ENCODE results near the gene ZNF583.

ZNF583 gene

DNA sequence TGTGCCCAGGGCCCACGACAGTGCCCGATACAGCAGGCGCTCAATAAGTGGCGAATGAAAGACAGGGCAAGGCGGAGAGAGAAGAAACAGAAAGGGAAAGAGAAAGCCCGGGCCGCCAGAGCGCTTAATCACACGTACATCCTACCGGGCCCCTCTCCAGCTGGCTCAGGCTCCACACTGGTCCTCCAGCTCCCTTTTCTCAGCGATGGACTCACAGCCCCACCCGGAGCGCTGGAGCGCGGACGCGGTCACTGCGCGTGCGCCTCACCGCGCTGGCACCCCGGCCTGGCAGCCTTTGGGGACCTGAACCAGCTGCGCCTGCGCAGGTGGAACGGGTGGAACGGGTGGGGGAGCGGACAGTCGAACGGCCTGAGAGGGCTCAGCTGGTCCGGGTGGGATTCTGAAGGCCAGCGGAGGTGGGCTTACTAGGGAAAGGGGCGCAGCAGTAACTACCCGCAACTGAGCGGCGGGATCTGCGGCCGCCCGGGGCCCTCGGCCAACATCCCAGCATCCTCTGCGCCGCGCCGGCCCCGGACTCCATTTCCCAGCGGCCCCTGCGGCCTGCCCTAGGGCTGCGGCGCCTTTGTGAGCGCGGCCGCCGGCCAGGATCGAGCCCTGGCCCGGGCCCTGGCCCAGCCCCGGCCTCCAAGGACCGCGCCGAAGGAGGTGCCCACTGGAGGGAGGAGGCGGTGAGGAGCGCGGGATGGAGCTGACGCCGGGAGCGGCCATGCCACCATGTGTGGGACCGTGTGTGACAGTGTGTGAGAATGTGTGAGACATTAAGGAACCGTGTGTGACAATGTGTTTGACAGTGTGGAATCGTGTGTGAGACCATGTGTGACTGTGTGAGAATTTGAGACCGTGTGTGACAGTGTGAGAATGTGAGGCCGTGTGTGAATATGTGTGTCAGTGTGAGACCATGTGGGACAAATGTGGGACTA lies at the start of gene ZNF583:
Gene ZNF583, plus strand, starts transcription at position 569 of the 941 bp plus-strand sequence. CDS start 2,783 bp downstream, outside the sequence.
- no peak for DNase-seq

GRCh38 chr19:56355517-56355916 lies 48.6 kb upstream of the ZNF583 start:
- DNase-seq = no peak

GRCh38 chr19:56356944-56357343 lies 47.2 kb upstream of the ZNF583 start:
- DNase-seq = no peak

DNA sequence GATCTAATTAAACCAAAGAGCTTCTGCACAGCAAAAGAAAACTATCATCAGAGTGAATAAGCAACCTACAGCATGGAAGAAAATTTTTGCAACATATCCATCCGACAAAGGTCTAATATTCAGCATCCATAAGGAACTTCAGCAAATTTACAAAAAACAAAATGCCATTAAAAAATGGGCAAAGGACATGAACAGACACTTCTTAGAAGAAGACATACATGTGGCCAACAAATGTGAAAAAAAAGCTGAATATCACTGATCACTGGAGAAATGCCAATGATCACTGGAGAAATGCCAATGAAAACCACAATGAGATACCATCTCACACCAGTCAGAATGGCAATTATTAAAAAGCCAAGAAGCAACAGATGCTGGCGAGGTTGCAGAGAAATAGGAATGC lies 43.3 kb upstream of the ZNF583 start:
- no peak for DNase-seq

DNA sequence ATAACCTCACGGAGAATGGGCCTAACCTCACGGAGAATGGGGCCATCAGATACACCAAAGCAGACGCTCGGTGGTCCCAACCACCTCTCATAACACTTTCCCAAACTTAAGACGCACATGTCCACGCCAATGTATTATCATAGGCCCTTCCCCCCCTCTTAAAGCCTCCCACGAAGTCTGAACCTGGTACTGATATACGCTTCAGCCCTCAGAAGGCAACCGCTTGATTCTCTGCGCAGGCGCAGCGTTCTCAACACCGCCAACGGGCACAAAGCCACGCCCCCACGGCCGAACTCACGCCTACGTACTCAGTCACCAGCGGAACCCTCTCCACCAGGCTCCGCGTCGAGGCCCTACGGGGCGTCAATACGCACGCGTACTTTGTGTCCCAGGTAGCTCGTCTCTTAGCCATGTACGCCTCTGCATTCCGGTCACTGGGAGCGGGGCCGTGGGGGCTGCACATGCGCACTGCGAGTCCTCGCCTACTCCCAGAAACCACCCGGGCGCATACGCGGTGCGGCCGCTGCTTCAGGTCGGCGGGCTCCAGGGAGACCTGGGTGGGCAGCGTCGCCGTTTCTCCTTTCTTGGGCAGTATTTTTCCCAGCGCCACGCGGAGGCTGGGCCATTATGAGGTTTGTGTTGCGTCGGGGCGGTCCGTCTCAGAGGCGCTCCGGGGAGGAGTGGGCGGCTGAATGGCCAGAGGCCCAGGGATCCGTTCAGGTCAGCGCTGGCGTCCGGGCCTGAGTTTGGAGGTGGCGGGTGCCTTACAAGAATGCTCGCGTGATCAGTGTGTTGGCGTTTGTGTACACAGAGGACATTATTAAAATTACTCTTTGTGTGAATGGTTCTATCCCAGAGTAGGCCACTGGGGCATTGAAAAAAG lies 36.1 kb upstream of the ZNF583 start:
- DNase-seq = peak; percentile 59

DNA sequence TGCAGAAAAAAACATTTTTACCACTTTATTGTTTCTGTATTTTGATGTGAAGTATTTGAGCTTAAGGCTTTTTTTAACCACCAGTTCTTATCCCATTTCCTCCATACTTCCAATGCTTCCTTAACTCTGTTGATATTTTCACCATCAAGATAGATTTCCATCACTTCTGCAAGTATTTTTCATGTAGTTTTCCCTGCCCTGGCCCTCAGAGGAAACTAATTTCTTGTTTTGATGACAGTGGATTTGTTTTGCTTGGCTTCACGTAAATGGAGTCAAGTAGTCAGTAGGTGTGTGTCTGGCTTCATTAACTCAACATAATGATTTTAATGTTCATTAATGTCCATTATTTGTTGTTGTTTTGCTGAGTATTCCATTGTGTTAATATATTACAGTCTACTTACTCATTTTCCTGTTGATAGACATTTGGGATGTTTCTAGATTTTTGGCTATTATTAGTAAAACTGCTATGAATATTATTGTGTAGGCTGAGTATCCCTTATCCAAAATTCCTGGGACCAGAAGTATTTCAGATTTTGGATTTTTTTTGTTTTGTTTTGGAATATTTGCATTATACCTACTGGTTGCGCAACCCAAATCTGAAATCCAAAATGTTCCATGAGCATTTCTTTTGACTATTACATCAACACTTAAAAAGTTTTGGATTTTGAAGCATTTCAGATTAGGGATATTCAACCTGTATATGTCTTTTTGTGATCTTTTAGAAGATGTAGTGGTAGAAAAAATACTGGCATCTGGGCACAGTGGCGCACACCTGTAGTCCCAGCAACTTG lies 34.1 kb upstream of the ZNF583 start:
- no peak for DNase-seq

DNA sequence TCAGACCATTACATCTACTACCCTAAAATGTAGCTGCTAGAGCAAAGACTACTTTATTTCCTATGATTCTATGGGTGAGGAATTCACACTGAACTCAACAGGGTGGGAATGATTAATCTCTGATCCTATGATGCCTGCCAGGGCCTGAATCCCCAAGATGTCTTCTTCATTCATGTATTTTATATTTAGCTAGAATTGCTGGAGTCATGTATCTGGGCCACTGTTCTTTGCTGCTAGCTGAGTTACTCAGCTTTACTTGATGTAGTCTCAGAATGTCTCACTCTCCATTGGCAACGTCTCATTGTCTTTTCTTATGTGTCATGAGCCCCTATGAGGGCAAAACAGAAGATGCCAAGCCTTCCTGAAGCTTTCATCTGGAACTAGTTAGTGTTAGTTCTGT lies 31.9 kb upstream of the ZNF583 start:
- DNase-seq = no peak

DNA sequence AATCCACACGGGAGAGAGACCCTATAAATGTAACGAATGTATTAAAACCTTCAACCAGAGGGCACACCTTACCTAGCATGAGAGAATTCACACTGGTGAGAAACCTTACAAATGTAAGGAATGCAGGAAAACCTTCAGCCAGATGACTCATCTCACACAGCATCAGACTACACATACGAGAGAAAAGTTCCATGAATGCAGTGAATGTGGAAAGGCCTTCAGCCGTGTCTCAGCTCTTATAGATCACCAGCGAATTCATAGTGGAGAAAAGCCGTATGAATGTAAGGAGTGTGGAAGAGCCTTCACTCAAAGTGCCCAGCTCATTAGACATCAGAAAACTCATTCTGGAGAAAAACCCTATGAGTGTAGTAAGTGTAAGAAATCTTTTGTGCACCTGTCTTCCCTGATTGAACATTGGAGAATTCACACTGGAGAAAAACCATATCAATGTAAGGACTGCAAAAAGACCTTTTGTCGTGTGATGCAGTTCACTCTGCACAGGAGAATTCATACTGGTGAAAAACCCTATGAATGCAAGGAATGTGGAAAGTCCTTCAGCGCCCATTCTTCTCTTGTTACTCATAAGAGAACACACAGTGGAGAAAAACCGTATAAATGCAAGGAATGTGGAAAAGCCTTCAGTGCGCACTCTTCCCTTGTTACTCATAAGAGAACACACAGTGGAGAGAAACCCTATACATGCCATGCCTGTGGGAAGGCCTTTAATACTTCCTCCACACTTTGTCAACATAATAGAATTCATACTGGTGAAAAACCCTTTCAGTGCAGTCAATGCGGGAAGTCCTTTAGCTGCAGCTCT lies 26.8 kb upstream of the ZNF583 start:
- no peak for DNase-seq

DNA sequence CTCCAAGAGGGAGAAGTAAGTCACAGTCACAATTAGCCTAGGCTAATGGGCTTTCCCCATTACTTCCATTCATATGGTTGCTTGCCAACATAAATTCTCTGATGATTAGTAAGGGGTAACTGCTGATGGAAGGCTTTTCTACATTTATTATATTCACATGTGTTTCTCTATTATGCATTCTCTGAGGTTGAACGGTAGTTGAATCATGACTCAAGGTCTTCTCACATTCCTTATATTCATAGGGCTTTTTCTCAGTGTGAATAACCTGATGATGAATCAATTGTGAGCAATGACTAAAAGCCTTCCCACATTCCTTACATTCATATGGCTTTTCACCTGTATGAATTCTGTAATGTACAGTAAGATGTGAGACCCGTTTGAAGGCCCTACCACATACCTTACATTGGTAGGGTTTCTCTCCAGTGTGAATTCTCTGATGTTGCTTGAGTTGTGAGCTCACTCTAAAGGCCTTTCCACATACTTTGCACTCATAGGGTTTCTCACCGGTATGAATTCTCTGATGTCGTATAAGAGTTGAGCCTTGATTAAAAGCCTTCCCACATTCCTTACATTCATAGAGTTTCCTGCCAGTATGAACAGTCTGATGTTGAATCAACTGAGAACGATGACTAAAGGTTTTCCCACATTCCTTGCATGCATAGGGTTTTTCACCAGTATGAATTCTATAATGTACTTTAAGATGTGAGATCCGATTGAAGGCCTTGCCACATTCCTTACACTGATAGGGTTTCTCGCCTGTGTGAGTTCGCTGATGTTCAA lies 20.1 kb upstream of the ZNF583 start:
- DNase-seq = no peak

DNA sequence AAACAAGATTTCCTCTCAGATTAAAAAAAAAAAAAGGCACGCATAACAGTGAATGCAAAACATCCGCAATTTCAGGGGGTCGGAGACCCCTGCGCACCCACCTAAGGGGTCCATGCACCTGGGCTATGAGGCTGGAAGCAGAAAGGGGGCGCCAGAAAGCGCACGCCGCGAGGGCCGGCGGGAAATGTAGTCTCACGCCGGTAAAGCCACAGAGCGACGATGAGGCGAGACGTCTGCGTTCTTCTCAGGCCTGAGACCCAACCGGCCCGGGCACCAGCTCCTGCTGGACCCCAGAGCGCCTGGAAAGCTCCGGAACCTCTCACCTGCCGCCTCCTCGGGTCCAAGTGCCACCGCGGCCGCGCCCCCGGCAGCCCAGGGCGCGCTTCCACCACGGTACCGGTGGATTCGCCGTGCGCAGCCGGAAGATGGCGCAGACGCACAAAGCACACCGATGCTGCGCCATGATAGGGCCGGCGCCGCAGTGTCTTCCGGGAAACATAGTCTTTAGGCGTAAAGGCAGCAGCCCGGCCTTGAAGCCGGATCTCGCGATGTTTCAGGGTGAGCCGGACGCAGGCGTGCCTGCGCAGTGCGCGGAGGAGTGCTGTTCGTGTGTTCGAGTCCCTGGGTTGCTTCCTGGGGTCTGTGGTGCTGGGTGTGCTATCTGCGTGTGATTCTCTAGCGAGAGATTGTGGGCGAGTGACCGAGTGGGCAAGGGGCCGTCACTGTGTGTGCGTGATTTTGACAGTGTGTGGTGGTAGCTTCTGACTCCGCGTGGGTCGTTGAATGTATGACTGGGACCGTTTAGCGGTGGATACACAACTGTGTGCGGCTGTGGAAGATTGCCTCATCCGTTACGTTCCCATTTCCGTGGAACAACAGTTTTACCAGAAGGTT lies 10.8 kb upstream of the ZNF583 start, which contains the start of gene ZNF582:
Gene ZNF582, minus strand, starts transcription at position 416 of the 894 bp plus-strand sequence. CDS start 1,782 bp downstream, outside the sequence.
- DNase-seq = no peak

- no peak for DNase-seq
Observed at GRCh38 chr19:56398809-56399208, 5.3 kb upstream of the ZNF583 start.

- DNase-seq = no peak
Observed at GRCh38 chr19:56400485-56400884, 3.6 kb upstream of the ZNF583 start.

- DNase-seq = no peak
Observed at GRCh38 chr19:56403261-56403660, 871 bp upstream of the ZNF583 start.

- DNase-seq = no peak
Observed at GRCh38 chr19:56404705-56405056, 549 bp downstream of the ZNF583 start.

DNA sequence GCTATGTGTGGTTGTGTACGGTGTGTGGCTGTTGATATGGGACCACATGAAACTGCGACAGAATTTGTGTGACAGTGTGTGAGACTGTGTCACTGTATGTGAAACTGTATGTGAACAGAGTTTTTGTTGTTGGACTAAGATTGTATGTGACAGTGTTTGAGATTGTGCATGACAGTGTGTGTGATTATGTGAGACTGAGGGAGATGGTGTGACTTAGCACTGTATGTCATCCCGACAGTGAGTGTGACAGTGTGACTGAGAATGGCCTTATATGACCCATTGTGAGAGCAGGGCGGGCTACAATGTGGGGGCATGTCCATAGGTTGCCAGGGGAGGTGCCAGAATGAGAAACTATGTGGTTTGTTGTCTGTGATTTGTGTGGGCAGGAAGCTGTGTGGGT lies 930 bp downstream of the ZNF583 start:
- DNase-seq = no peak

- no peak for DNase-seq
Observed at GRCh38 chr19:56423276-56423984, 19.3 kb downstream of the ZNF583 start.

- no peak for DNase-seq
Observed at GRCh38 chr19:56423985-56424353, 19.8 kb downstream of the ZNF583 start.

GRCh38 chr19:56441206-56441792 lies 37.2 kb downstream of the ZNF583 start:
- no peak for DNase-seq

GRCh38 chr19:56474308-56474707 lies 70.2 kb downstream of the ZNF583 start:
- DNase-seq = no peak

Measured in NCI-H1048 (cell line).